ENCODE measurements around the gene NFATC2.

Gene NFATC2

DNA sequence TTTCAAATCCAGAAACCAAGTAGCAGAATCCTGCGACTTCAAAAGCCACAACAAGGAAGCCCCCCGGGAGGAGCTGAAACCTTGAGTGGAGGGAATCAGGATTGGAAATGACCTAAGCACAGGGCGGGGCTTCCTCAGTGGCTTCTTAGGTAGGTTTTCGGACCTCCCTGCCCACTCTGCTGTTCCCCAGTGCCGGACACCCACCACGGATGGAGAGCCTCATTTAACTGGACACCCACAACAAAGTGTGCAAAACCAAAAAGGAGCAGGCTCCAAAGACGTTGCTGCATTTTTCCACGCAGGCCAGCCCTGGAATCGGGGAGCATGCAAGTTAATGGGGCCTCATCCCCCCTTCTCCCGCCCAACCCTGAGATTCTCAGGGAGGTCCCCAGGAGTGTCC lies 144.4 kb downstream of the NFATC2 start:
- Histone ChIP-seq H3K9me3 (ENCODE audit: control insufficient read depth, insufficient read depth, low read depth, low read length) (no peaks in the 10 kb centered on the region), H3K4me1 (ENCODE audit: control insufficient read depth, insufficient read depth, low read length) (peaks cover 26% of the 10 kb centered on the region), H3K4me3 (ENCODE audit: low read depth, low read length) (no peak overlapping the region), H3K9ac (ENCODE audit: low read length) (no peak overlapping the region), H3K27me3 (ENCODE audit: control insufficient read depth, insufficient read depth, low read length) (no peaks in the 10 kb centered on the region), H3K36me3 (ENCODE audit: control insufficient read depth, insufficient read depth, low read length) (no peaks in the 10 kb centered on the region), H3K27ac (ENCODE audit: low read depth, low read length) (no peak overlapping the region)

DNA sequence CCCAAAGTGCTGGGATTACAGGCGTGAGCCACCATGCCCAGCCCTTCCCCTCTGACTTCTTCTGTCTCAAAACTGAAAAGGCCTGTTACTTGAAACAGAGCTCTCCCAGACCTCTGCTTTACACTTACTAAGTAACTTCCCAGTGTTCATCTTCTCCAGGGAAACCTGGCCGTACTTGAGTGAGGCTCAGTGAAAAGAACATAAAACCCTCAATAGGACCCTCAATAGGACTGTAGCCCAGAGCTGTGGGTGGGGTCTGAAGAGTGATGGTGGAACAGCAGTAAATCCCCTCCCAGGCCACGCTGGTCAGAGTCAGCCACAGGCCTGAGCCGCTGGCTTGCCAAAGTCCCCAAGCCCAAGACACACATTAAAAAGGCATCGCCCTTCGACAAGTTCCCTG lies 145.4 kb downstream of the NFATC2 start:
- Histone ChIP-seq H3K36me3 (ENCODE audit: control insufficient read depth, insufficient read depth, low read length) (no peaks in the 10 kb centered on the region), H3K9ac (ENCODE audit: low read length) (no peak overlapping the region), H3K27ac (ENCODE audit: low read depth, low read length) (no peak overlapping the region), H3K4me3 (ENCODE audit: low read depth, low read length) (no peak overlapping the region), H3K4me1 (ENCODE audit: control insufficient read depth, insufficient read depth, low read length) (peaks cover 26% of the 10 kb centered on the region), H3K9me3 (ENCODE audit: control insufficient read depth, insufficient read depth, low read depth, low read length) (no peaks in the 10 kb centered on the region), H3K27me3 (ENCODE audit: control insufficient read depth, insufficient read depth, low read length) (no peaks in the 10 kb centered on the region)

DNA sequence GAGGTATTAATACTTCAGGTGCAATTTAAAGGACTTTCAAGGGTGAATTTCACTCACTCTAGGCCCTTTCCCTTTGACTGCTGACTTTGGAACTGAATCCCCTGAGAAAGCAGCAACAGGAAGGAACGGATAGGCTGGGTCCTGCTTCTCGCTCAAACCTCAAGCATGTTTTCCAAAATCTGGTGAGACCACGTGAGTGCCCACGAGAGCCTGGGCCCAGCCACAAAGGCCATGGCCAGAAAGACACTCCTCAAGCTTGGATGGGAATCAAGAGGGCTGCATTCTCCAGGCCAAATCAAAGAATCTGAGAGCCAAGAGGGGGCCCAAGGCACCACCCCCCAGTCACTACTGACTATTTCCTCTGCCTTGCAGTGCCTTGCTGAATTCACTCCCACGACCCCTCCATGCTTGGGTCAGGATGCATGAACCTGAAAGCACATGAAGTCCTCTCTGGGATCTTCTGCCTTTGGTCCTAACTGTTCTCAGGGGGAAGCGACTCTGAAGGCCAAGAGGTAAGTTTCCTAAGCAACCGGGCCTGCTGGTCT lies 146.1 kb downstream of the NFATC2 start:
- Histone ChIP-seq H3K4me1 (ENCODE audit: control insufficient read depth, insufficient read depth, low read length) (peaks cover 26% of the 10 kb centered on the region), H3K27me3 (ENCODE audit: control insufficient read depth, insufficient read depth, low read length) (no peaks in the 10 kb centered on the region), H3K27ac (ENCODE audit: low read depth, low read length) (no peak overlapping the region), H3K9me3 (ENCODE audit: control insufficient read depth, insufficient read depth, low read depth, low read length) (no peaks in the 10 kb centered on the region), H3K4me3 (ENCODE audit: low read depth, low read length) (no peak overlapping the region), H3K36me3 (ENCODE audit: control insufficient read depth, insufficient read depth, low read length) (no peaks in the 10 kb centered on the region), H3K9ac (ENCODE audit: low read length) (no peak overlapping the region)

DNA sequence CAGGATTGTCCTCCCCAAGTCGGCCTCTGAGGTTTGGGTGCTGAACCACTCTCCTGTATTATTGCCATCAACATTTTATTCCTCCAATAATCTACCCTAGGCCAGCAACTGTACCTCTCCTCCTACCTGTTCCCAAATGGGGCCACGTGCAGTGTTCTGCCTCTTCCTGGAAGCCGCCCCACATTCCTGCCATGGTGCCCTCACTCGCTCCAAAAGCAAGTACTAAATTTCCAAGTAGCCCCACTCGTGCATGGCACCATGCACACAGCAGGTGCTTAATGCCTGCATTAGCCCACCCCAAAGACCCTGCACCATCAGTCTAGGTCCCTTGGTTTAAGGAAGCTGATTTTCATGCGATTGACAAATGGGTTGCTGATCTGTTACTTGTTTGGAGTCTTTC lies 147.8 kb downstream of the NFATC2 start:
- no peak overlapping the region for H3K4me3 ChIP-seq (ENCODE audit: low read depth, low read length)
- no peaks in the 10 kb centered on the region for H3K27me3 ChIP-seq (ENCODE audit: control insufficient read depth, insufficient read depth, low read length)
- peaks cover 39% of the 10 kb centered on the region for H3K4me1 ChIP-seq (ENCODE audit: control insufficient read depth, insufficient read depth, low read length)
- H3K9me3 ChIP-seq (ENCODE audit: control insufficient read depth, insufficient read depth, low read depth, low read length): no peaks in the 10 kb centered on the region
- no peaks in the 10 kb centered on the region for H3K36me3 ChIP-seq (ENCODE audit: control insufficient read depth, insufficient read depth, low read length)
- no peak overlapping the region for H3K27ac ChIP-seq (ENCODE audit: low read depth, low read length)
- no peak overlapping the region for H3K9ac ChIP-seq (ENCODE audit: low read length)

DNA sequence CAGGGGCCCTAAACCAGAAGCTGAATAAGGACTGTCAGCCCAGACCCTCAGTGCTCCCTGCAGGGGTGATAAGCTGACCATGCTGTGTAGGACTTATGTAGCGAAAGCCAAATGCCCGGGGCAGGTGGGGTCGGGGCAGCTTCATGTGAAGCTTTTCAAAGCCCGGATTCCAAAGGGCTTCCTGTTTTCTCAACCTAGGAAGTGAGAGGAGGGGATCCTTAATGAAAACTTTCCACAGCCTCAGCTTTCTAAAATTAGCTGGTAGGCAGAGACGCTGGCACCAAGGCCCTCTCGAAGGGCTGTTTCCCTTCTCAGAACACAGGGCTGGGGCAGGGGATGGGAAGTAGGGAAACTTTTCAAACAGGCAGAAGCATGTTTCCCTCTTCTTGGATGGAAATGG lies 148.9 kb downstream of the NFATC2 start:
- Histone ChIP-seq H3K9ac (ENCODE audit: low read length) (no peak overlapping the region), H3K4me3 (ENCODE audit: low read depth, low read length) (no peak overlapping the region), H3K9me3 (ENCODE audit: control insufficient read depth, insufficient read depth, low read depth, low read length) (no peaks in the 10 kb centered on the region), H3K36me3 (ENCODE audit: control insufficient read depth, insufficient read depth, low read length) (no peaks in the 10 kb centered on the region), H3K27me3 (ENCODE audit: control insufficient read depth, insufficient read depth, low read length) (no peaks in the 10 kb centered on the region), H3K4me1 (ENCODE audit: control insufficient read depth, insufficient read depth, low read length) (peaks cover 45% of the 10 kb centered on the region), H3K27ac (ENCODE audit: low read depth, low read length) (no peak overlapping the region)

DNA sequence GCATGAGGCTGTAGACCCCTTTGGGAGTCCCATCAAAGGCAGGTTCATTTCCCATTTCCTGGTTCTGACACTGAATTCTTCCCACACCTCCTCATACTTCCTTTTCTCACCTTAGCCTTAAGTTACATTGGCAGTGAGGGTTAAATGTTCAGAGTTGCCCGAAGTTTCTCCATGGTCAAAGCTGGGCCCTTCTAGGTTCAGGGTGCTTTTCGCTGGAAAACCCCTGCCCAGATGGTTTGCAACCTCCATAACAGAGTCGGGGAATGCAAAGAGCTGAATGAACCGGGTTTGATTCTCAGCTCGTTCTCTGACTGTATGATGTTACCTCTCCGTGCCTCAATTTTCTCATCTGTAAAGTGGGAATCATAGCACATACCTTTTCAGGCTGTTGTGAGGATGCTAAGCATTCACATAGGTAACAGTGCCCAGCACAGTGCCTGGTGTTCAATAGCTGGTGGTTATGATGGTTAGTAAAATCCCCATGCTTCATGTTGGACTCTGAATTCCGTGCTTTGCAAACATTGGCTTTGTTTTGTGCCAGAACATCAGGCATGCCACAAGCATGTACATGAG lies 149.8 kb downstream of the NFATC2 start:
- Histone ChIP-seq H3K27ac (ENCODE audit: low read depth, low read length) (no peak overlapping the region), H3K4me1 (ENCODE audit: control insufficient read depth, insufficient read depth, low read length) (peaks cover 48% of the 10 kb centered on the region), H3K27me3 (ENCODE audit: control insufficient read depth, insufficient read depth, low read length) (no peaks in the 10 kb centered on the region), H3K9me3 (ENCODE audit: control insufficient read depth, insufficient read depth, low read depth, low read length) (no peaks in the 10 kb centered on the region), H3K9ac (ENCODE audit: low read length) (no peak overlapping the region), H3K4me3 (ENCODE audit: low read depth, low read length) (no peak overlapping the region), H3K36me3 (ENCODE audit: control insufficient read depth, insufficient read depth, low read length) (no peaks in the 10 kb centered on the region)

DNA sequence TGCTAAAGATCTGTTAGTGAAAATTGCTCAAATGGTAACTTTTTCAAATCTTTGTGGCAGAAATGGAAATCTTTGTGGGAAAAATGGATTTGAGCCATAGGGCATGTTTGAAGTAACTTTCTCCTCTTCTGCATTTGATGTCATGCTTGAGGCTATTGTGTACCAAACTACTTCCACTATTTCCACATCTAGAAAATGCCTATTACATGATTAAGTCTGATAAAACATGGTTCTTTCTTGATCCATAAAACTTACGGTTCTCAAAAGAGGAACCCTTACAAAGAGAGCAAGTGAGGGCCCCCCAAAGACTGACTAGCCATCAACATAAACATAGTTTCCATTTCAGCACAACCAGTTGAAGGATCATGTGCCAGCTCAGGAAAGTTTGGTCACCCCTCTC lies 150.6 kb downstream of the NFATC2 start:
- no peaks in the 10 kb centered on the region for H3K27me3 ChIP-seq (ENCODE audit: control insufficient read depth, insufficient read depth, low read length)
- peaks cover 48% of the 10 kb centered on the region for H3K4me1 ChIP-seq (ENCODE audit: control insufficient read depth, insufficient read depth, low read length)
- H3K36me3 ChIP-seq (ENCODE audit: control insufficient read depth, insufficient read depth, low read length): no peaks in the 10 kb centered on the region
- no peak overlapping the region for H3K27ac ChIP-seq (ENCODE audit: low read depth, low read length)
- H3K9ac ChIP-seq (ENCODE audit: low read length): no peak overlapping the region
- H3K4me3 ChIP-seq (ENCODE audit: low read depth, low read length): no peak overlapping the region
- no peaks in the 10 kb centered on the region for H3K9me3 ChIP-seq (ENCODE audit: control insufficient read depth, insufficient read depth, low read depth, low read length)

DNA sequence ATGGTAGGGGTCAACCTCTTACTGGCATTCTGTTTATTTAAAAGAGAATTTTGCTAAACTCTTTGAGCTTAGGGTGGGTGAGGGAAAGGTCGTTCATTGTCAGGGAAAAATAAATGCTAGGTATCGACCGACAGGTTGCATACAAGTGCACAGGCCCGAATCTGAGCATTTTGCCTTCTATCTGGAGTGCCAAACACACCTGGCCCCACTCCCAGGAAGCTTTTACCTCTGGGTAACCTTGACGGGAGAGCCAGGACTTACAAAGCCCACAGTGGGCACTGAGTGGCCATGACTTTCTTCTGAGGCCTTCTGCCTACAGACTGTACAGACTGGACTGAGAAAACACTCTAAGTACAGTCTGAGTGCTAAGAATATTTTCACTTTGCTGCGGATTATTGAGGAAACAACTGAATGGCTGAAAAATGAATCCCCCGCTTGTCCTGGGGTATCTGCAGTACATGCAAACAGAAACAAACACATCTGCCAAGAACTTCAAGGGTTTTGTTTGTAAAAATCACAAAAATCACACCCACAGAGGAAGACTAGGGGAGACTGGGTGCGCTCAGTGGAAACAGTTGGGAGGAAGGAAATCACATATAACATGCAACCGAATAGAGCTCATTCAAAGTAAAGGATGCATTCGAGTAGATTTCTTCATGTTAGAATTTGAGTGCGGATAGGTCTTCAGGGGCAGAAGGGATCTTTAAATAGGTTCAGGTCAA lies 152.8 kb downstream of the NFATC2 start:
- Histone ChIP-seq H3K27ac (ENCODE audit: low read depth, low read length) (no peak overlapping the region), H3K9ac (ENCODE audit: low read length) (no peak overlapping the region), H3K4me3 (ENCODE audit: low read depth, low read length) (no peak overlapping the region), H3K36me3 (ENCODE audit: control insufficient read depth, insufficient read depth, low read length) (no peaks in the 10 kb centered on the region), H3K9me3 (ENCODE audit: control insufficient read depth, insufficient read depth, low read depth, low read length) (no peaks in the 10 kb centered on the region), H3K4me1 (ENCODE audit: control insufficient read depth, insufficient read depth, low read length) (peaks cover 52% of the 10 kb centered on the region), H3K27me3 (ENCODE audit: control insufficient read depth, insufficient read depth, low read length) (no peaks in the 10 kb centered on the region)

DNA sequence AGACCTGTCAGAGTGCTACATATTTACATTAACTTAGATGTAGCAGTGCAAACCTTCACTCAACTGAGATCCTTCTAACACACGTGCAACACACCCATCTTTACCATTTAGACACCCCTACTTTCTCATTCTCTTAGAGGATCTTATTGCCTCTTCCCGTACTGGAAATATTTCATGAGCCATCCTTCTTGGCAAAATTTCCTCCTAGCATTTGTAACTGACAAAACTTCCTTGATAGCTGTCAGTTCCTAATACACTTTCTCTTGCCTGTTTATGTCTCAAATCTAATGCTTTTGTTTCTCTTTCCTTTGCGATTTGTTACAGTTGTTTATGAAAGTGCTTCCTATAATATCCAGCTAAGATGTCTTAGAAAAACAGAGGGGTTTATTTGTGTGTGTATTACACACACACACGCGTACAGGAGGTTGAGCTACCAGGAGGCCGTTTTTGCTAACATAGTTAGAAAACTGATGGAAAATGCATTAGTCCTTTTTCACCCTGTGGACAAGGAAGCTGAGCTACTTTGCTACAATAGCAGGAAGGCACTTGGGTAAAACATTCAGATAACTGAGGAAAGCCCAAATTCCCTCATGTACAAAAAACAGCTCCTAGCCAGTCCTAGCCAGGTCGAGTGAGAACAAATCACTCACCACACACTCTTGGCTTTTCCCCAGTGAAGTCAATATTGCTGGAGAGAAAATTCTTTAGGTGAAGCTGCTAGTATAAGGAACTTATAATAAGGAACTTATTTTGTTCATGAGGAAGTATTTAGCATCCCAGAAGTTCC lies 153.6 kb downstream of the NFATC2 start:
- H3K9me3 ChIP-seq (ENCODE audit: control insufficient read depth, insufficient read depth, low read depth, low read length): no peaks in the 10 kb centered on the region
- peaks cover 50% of the 10 kb centered on the region for H3K4me1 ChIP-seq (ENCODE audit: control insufficient read depth, insufficient read depth, low read length)
- no peaks in the 10 kb centered on the region for H3K36me3 ChIP-seq (ENCODE audit: control insufficient read depth, insufficient read depth, low read length)
- no peak overlapping the region for H3K27ac ChIP-seq (ENCODE audit: low read depth, low read length)
- no peak overlapping the region for H3K4me3 ChIP-seq (ENCODE audit: low read depth, low read length)
- no peak overlapping the region for H3K9ac ChIP-seq (ENCODE audit: low read length)
- H3K27me3 ChIP-seq (ENCODE audit: control insufficient read depth, insufficient read depth, low read length): no peaks in the 10 kb centered on the region

DNA sequence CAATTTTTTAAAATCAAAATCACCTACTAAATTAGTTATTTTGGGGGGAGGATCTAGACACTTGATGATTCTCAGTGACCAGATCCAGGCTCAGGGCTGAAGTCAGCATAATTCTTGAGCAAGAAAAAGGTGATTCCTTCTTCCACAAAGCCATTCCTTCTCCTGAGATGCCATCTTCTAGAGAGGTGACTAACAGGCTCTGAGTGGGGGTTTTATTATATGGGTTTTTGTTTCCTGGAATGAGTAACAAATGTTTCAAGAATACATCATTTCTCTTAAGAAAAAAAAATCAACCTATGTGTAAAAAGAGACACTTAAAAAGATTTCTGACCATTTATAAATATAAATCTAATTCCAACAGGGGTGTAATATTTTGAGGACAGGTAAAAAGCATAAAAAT lies 154.3 kb downstream of the NFATC2 start:
- Histone ChIP-seq H3K9ac (ENCODE audit: low read length) (no peak overlapping the region), H3K4me1 (ENCODE audit: control insufficient read depth, insufficient read depth, low read length) (peaks cover 42% of the 10 kb centered on the region), H3K4me3 (ENCODE audit: low read depth, low read length) (no peak overlapping the region), H3K27ac (ENCODE audit: low read depth, low read length) (no peak overlapping the region), H3K9me3 (ENCODE audit: control insufficient read depth, insufficient read depth, low read depth, low read length) (no peaks in the 10 kb centered on the region), H3K36me3 (ENCODE audit: control insufficient read depth, insufficient read depth, low read length) (no peaks in the 10 kb centered on the region), H3K27me3 (ENCODE audit: control insufficient read depth, insufficient read depth, low read length) (no peaks in the 10 kb centered on the region)
